ENCODE data around the gene MRPL34.

- TF ChIP-seq, protein P1, sequence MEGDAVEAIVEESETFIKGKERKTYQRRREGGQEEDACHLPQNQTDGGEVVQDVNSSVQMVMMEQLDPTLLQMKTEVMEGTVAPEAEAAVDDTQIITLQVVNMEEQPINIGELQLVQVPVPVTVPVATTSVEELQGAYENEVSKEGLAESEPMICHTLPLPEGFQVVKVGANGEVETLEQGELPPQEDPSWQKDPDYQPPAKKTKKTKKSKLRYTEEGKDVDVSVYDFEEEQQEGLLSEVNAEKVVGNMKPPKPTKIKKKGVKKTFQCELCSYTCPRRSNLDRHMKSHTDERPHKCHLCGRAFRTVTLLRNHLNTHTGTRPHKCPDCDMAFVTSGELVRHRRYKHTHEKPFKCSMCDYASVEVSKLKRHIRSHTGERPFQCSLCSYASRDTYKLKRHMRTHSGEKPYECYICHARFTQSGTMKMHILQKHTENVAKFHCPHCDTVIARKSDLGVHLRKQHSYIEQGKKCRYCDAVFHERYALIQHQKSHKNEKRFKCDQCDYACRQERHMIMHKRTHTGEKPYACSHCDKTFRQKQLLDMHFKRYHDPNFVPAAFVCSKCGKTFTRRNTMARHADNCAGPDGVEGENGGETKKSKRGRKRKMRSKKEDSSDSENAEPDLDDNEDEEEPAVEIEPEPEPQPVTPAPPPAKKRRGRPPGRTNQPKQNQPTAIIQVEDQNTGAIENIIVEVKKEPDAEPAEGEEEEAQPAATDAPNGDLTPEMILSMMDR (IDR thresholded peaks at IDR 0.05) = no peak
- TF ChIP-seq POLR2A (IDR thresholded peaks at IDR 0.05) (no peak), EP300 (IDR thresholded peaks at IDR 0.05) (no peak), POLR2AphosphoS5 (IDR thresholded peaks at IDR 0.05) (no peak)
These were observed 13.3 kb downstream of the MRPL34 start for GRCh38 chr19:17318966-17319365.
